Amniotic epithelial cell (primary cell): ENCODE data around the gene FAXC.
"Not testable (repeated sequence)": the region's sequence is repeated elsewhere in the genome, so short reads cannot be mapped to it uniquely, and the experiment has no call there.

Experiments used
- DNase-seq: peaks from one replicate; pipeline ENCODE4 v3.0.0-alpha.2; 2010; ENCODE audit warnings: low read depth

Gene FAXC

DNA sequence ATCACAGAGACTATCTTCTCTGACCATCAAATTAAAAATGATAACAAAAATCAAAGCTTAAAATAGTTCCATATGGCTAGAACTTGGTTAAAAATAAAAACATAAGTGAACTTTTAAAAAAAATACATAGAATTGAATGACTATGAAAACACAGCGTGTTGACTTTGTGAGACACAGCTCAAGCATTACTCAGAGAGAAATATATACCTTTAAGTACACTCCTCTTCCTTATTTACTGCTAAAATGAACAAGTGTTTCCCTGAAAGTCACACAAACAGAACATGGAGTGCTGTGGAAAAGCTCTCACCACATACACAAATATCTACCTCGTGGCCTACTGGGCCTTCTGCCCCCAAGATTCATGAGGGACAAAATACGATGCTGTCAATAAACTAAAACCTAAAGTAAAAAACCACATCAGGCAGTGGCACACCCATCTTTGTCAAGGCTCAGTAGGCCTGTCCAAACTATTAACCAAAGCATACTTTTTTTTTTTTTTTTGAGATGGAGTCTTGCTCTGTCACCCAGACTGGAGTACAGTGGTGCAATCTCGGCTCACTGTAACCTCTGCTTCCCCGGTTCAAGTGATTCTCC lies 7.5 kb downstream of the FAXC start:
- no peak for DNase-seq

DNA sequence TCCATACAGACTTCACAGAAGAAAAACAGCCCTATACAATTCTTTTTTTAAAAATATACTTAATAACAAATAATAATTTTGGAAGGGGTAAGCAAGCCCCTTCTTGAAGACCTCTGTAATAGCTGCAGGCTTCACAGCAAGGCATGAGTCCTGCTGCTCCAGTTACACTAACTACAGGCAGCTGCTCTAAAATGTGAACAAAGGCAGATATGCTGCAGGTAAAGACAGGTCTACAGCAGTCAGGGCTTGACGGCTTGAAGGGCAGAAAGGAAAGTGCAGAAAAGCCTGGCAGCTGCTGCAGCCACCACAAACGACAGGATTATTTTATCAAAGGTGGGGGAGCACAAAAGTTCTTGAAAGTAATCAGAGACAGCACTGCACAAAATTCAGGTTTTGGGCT lies 11.3 kb downstream of the FAXC start:
- no peak for DNase-seq

DNA sequence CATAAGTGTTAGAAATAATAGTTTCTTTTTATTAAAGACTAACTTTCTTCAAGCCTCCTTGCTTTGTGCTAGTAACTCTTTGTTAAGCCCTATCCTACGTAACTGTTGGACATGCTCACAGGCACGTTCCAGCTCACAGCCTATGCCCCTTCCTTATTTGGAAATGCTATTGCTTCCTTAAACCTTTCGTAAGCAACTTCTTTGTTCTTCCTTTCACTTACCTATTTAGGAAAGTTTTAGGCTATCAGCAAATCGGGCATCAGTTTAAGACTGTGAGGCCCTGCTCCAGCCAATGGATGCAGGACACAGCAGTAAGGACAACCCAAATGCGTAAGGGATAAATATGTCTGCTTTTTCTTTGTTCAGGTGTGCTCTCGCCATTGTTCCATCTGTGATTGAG lies 14.2 kb downstream of the FAXC start:
- not testable (repeated sequence) for DNase-seq

DNA sequence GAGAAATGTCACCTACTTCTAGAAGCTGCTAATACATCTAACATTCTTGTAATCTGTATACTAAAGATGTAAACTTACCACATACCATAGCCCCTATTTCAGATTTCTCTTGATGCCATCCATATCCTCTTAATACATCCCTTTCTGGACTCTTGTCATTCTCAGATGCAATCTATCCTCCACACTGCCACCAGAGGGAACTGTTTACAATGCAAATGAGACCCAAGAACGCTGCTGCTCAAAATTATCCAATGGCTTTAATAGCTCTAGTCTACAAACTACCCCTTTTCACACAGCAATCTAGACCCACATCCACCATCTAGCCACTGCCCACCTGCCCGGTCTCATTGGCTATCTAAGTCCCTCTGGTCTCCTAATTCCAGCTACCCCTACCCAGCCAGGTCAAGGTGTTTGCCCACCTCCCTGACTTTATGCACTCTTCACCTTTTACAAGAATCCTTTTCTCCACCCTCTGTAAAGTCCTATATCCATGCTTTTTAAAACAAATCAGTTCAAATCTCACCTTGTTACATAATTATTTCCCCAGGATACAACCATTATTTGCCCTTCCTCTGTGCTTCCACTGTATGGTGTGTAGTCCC lies 14.8 kb downstream of the FAXC start:
- DNase-seq: peak; percentile 47

DNA sequence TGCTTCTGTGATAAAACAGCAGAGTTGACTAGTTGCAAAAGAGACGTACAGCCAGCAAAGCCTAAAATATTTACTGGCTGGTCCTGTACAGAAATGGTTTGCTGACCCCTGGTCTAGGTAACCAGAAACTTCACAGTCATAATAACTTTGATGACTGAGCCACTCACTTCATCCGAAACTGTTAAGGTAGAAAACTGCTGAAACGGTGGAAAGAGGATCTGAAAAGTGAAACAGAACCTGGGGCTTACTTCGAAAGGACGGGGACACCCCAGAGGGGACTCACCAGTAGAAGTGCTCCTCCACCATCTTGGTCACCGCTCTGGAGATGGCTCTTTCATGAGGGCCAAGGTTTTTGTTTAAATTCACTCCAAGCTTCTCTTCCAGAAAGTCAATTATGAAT lies 16.4 kb downstream of the FAXC start:
- DNase-seq: no peak

DNA sequence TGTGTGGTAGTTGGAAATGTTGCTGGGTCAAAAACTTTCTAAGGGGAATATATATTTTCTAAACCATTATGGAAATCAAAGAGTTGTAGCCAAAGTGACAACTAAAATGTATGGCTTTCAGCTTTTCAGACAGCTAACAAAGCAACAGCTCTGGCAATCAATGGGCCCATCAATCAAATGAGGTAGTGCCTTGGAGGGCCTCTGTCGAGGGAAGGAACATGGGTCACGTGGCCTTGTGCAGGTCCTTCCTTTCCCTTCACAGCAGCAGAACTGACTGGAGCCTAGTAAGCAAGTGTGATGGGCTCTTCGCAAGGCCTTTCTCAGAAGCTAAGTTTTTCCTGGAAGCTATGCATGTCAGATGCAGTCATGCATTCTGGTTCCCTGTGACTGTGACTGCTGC lies 17.9 kb downstream of the FAXC start:
- DNase-seq: no peak

DNA sequence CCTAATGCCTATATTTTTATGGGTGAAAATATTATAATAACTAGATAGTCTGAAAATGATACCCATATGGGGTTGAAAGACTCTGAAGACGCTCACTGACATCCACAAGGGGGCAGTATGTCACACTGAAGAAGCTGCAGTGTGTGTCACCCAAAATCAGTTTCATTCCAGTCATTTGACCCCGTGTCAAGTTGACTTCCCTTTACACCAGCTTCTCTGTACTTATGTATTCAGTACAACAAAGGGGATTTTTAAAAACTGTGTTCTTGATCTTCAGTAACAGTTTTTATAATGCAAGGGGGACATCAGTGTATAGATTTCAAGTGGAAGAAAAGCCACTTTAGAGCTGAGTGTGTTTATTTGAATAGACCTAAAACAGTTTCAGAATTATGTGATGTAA lies 19.3 kb downstream of the FAXC start:
- DNase-seq: peak; percentile 59

DNA sequence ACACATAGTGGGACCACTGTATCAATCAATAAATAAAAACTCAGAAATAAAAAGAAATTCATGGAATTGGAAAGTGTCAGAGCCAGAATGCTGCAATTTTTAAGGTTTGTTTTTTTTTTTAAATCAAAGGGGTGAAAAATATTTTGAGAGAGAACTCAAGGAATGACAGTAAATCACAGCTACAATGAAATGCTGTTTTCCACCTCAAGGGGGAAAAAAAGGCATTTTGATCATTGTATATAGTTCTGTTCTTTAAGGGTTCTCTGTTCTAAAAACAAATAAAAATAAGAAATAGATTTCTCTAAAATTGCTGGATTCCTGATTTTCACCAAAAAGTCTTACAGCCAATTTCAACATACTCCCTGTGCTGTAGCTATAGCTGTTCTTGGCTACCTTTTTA lies 24.5 kb downstream of the FAXC start:
- DNase-seq: no peak

DNA sequence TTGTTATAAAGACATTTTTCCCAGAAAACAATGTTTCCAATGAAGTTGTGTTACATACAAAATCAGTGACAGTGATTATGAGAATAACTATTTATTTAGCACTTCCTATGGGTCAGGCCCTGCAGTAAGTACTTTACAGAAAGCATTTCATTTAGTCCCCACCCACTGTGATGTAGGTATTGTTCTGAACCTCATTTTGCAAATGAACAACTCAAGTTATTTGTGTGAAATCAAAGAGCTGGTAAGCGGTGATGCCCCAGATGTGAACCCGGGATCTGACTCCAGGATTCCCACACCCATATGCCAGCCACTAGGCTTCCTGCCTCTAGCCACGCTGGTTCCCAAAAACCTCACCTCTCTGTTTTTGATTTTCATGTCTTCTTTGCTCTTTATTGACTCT lies 30.9 kb downstream of the FAXC start:
- no peak for DNase-seq

DNA sequence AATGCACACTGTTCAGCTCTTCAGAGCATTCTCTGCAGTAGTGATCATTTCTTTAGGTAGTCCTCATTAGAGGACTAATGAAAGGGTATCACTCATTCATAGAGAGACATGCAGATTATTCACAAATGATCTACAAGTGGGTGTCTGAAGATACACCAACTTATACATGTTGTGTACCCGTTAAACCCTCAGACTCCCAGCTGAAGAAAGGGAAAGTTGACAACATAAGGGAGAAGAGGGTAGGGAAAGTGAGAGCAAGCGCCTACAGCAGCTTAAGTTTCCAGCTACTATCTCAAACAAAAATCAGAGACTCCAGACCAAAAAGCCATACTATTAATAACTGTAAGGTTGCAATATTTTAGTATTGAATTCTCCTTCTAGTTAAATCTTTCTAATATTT lies 37.1 kb downstream of the FAXC start:
- DNase-seq: no peak

DNA sequence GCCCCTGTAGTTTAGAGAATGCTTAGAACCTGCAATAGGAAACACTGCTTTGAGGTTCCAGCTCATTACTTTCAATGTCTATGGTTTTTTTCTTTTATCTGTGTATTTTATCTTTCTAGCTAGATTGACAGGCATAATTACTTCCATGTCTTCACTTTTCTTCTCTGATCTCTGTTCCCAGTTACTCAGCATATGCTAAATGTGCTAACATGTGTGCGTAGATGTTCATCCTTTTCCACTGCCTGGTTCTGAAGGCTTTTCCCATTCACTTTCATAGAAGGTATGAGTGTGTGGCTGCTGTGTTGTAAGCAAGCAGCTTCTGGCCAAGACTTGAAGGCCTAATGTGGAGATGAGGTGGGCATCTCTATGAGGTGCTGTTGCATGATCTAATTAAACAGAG lies 38.9 kb downstream of the FAXC start:
- no peak for DNase-seq

DNA sequence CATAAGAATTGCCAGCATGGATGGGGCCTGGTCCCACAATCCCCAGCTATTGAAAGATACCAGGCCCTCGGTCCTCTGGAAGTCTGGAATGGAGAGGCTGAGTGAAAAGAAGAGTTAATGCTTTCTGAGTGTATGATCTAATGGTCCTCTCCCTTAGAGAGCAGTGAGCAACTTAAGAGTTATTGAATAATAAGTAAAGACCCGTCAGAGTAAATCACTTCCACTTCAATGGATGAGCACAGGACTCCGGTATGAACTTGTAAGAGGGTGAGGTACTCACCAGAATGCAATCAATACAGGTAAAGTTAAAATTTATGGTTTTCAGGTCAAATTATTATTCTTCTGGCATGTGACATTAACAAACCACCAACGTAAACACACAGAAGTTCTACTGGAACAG lies 39.9 kb downstream of the FAXC start:
- no peak for DNase-seq

DNA sequence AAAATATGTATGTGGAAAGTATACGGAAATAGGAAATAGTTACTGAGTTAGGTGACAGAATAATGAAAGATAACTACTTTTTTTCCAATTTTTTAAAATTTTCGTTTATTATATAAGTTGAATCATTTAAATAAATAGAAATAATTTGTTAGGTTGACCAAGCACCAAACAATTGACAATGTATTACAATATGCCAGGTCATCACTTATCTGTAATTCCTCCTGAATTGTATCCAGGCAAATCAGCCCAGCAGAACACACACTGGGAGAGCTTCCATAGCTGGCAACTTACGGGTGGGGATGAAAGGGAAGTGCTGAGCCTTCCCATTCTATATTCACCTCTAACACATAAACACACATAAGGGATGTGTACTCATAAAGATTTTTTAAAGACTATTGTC lies 40.7 kb downstream of the FAXC start:
- no peak for DNase-seq

DNA sequence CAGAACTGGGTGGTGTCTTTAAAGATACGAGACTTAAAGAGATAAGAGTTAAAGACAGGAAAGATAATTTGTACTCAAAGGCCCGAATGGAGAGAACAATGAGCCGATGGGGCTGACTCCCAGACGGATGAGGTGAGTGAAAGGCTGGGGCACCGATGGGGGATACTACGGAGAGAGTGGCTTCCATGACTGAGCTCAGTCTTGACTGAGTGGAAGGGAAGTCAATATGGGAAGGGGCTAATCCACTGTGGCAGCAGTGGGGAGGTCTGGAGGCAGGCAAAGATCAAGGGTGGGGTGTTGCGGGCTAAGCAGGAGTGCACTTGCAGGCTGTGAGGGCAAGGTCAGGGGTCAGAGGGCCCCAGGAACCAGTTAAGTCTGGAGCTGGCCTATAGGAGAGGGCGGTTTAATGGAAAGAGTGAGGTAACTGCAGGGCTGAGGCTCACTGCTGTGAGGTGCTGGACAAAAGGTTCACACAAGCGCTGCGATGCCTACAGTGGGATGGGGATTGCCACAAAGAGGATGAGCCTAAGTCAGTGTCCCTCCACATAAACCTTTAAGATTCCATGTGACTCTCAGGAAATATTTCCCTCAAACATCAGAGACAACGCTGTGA lies 42.1 kb downstream of the FAXC start:
- no peak for DNase-seq

DNA sequence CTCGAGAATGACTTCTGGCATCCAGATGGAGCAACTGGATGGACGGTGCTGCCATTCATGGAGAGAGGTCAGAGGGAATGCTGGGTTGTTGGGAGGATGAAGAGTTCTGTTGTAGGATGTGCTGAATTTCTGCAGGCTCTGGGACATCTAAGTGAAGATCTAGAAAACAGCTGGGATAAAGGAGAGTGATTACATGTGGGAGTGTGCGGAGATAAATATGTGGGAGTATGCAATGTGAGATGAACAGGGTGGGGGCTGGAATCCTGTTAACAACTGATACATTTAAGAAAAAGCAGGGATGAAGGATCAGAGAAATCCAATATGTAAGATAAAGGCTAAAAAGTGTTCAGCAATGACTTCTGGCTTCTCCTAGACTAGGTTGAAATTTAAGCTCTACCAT lies 43.1 kb downstream of the FAXC start:
- DNase-seq: no peak

DNA sequence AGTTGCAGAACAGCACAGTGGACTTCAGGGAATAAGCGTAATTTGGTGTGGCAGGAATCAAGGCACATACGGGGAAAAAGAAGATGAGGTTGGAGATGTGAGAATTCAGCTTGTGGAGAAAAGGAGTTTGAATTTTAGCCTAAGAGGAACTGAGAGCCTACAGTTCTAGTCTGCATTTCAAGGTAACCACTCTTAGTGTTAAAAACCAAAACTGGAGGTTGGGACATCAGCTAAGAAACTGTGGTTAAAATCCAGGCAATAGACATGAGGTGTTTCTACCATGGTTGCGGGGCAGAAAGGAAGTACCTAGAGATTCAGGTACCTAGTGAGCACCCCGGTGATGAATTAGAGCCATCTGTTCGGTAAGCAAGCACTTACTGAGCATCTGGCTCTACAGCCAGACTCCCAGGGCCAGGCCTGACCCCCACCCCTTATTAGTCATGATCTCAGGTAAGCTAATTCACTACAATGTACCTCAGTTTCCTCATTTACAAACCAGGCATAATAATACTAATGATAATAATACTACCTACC lies 44.4 kb downstream of the FAXC start:
- DNase-seq: no peak

DNA sequence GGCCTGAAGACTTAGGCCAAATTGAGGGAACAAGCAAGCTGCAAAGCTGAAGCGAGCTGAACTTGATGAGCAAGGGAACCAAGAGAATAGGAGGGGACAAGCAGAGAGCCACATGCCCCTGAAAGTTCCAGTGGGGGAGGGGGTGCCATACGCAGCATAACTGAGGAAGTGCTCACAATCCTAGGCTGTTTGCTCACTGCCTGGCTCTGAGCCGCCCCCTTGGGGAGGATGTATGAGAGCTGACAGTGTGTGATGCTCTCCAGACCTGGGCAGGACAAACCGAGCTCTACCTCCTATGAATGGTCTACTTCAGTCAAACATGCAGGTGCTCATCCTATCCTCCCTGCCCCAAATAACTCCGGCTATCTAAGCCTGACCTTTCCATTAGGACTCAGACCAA lies 52.1 kb downstream of the FAXC start:
- peak; percentile 2 for DNase-seq

DNA sequence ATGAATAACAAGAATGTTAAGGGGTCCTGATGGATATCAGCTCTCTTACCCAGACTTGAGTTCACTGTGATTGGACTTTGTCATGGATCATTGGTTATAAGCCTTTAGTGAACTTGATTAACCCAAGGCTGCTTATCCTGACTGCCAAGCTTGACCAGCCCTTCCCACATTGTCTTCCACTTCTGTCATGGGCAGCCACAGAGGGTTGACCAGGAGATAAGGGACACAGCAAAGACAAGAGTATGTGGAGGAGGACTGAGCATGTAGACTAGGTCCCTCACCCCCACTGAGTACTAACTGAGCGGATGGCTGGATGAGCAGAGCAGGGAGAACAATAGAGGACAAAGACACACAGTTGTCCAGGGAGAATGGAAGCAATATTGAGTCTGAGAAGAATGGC lies 52.5 kb downstream of the FAXC start:
- DNase-seq: no peak

DNA sequence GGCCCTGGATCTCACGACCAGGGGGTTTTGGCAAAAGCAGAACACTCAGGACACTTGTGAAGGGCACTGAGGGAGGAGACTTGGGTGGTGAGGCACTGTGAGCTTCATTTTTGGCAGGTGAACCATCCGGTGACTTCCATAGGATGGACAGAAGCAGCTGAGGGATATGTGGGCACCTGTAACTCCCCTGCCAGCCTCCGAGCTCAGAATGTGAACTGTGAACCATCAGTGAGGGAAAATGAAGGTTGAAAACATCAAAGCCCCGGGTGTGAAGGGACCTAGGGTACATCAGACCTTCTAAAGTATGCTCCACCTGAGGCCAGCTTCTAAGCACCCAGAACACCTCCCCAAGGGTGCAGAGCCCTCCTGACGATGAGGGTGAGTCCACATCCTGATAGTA lies 53.2 kb downstream of the FAXC start:
- DNase-seq: no peak

DNA sequence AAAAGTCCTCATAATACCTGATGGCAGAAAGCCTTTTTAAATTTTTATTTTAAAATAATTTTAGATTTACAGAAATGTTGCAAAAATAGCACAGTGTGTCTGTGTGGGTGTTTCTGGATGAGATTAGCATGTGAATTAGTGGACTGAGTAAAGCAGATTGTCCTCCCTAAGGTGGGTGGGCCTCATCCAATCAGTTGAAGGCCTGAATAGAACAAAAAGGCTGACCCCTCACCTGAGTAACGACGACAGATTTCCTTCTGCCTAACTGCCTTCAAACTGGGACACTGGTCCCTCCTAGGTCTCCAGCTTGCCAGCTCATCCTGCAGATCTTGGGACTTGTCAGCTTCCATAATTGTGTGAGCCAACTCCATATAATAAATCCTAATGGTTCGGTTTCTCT lies 54.2 kb downstream of the FAXC start:
- no peak for DNase-seq

DNA sequence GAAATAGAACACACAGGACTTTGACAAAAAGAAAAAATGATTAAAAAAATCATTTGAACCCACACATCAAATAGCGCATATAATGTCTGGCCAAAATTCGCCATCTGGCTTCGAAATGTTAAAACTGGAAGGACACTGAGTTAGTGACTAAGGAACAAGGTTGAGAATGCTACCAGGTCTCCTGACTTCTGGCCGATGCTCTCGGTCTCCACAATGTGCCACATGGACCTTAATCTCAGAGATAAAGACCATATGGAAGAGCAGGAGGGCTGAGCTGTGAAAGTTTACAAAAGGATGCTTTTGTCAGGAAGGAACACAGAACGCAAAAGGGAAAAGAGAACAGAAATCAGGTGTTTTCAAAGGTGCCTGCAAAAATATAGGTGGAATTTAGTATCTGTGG lies 54.7 kb downstream of the FAXC start:
- DNase-seq: no peak

DNA sequence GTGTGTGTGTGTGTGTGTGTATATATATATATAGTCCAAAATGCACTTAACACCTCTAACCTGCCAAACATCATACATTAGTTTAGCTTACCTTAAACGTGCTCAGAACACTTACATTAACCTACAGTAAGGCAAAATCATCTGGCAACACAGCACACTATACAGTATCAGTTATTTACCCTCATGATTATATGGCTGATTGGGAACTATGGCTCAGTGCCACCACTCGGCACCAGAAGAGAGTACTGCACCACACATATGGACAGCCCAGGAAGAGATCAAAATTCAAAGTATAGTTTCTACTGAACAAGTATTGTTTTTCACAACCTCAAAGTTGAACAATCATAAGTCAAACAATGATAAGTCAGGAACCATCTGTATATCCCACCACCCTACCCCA lies 59.8 kb downstream of the FAXC start:
- no peak for DNase-seq

DNA sequence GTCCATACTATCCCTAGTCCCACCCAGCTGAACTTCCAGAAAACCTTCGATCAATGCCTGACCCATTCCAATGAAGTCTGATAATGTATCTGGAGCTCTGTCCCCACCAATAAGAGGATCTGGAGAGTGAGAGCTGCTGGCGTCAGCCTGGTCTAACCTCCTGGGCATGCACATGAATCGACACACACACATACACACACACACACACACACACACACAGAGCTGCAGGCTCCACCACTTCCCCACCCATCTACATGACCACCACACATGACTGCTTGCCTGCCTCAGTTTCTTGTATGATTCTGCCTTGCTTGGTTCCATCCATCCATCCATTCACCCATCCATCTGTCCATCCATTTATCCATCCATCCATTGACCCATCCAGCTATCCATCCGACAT lies 60.8 kb downstream of the FAXC start:
- DNase-seq: no peak

DNA sequence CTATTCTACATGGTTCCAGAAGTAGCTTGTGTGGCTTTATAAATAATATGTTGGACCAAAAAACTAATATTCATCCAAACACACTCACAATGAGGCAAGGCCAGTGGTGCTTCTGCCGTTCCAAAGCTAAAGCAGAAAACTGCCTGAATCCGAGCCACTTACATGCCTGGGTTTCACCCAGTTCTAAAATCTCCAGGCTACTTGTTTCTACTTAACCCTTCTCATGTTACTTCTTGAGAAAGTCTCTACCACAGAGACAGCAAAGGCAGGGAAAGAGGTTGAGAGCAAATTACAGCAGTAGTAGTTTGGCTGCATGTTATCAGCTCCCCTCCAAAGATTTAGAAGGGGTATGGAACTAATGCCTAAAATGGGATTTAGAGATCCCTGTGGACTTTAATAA lies 62.0 kb downstream of the FAXC start:
- no peak for DNase-seq
